ENCODE data around the gene MID1.

MID1 gene

GRCh38 chrX:10529344-10529743 lies 91.0 kb downstream of the MID1 start:
- DNase-seq, result no peak

GRCh38 chrX:10526451-10526850 lies 93.9 kb downstream of the MID1 start:
- no peak for DNase-seq

- DNase-seq, result no peak
Measured at GRCh38 chrX:10525381-10526120, 94.8 kb downstream of the MID1 start.

GRCh38 chrX:10524578-10524977 lies 95.8 kb downstream of the MID1 start:
- DNase-seq, result no peak

- DNase-seq, result no peak
Measured at GRCh38 chrX:10519761-10520160, 100.6 kb downstream of the MID1 start.

GRCh38 chrX:10519278-10519677 lies 101.1 kb downstream of the MID1 start:
- no peak for DNase-seq

GRCh38 chrX:10518073-10518472 lies 102.3 kb downstream of the MID1 start:
- DNase-seq, result no peak

- no peak for DNase-seq
Measured at GRCh38 chrX:10516781-10517322, 103.5 kb downstream of the MID1 start.

GRCh38 chrX:10514891-10515290 lies 105.5 kb downstream of the MID1 start:
- no peak for DNase-seq

- DNase-seq, result no peak
Measured at GRCh38 chrX:10513974-10514373, 106.4 kb downstream of the MID1 start.

GRCh38 chrX:10512741-10513140 lies 107.6 kb downstream of the MID1 start:
- no peak for DNase-seq

- no peak for DNase-seq
Measured at GRCh38 chrX:10512258-10512657, 108.1 kb downstream of the MID1 start.

- DNase-seq, result no peak
Measured at GRCh38 chrX:10509397-10509796, 111.0 kb downstream of the MID1 start.

GRCh38 chrX:10508891-10509290 lies 111.5 kb downstream of the MID1 start:
- no peak for DNase-seq

GRCh38 chrX:10507876-10508275 lies 112.5 kb downstream of the MID1 start:
- DNase-seq, result no peak

- DNase-seq, result no peak
Measured at GRCh38 chrX:10507181-10507580, 113.2 kb downstream of the MID1 start.

- no peak for DNase-seq
Measured at GRCh38 chrX:10506781-10507180, 113.6 kb downstream of the MID1 start.

GRCh38 chrX:10505726-10506125 lies 114.7 kb downstream of the MID1 start:
- no peak for DNase-seq

- no peak for DNase-seq
Measured at GRCh38 chrX:10502961-10503360, 117.4 kb downstream of the MID1 start.

GRCh38 chrX:10501611-10502010 lies 118.8 kb downstream of the MID1 start:
- no peak for DNase-seq

- DNase-seq, result no peak
Measured at GRCh38 chrX:10496345-10496965, 123.9 kb downstream of the MID1 start.

- DNase-seq, result no peak
Measured at GRCh38 chrX:10495677-10496076, 124.7 kb downstream of the MID1 start.

GRCh38 chrX:10492250-10492649 lies 128.1 kb downstream of the MID1 start:
- no peak for DNase-seq

- no peak for DNase-seq
Measured at GRCh38 chrX:10486373-10486772, 134.0 kb downstream of the MID1 start.

- DNase-seq, result no peak
Measured at GRCh38 chrX:10485326-10485725, 135.1 kb downstream of the MID1 start.

Measured in GDM1 (cell line).